ENCODE measurements around the gene TMPO. TPM values are rescaled to one million over a fixed set of nuclear protein-coding genes. Genes with fewer than 3 reads are reported as not detected.
"Not testable (repeated sequence)": the region's sequence is repeated elsewhere in the genome, so short reads cannot be mapped to it uniquely, and the experiment has no call there.

TMPO gene
- total RNA-seq, 1 donor from 2014 or later, result 45.0 TPM

- H3K4me3 ChIP-seq (ENCODE audit: low read depth, low read length), result no peak overlapping the region
- no peak for DNase-seq (ENCODE audit: low read depth)
- H3K36me3 ChIP-seq (ENCODE audit: control insufficient read depth, insufficient read depth, low read length), result no peaks in the 10 kb centered on the region
- H3K27me3 ChIP-seq (ENCODE audit: control insufficient read depth, insufficient read depth, low read length), result no peaks in the 10 kb centered on the region
- FAIRE-seq, result no peak
- no peak for TF ChIP-seq CTCF (IDR thresholded peaks at IDR 0.05; ENCODE audit: insufficient read depth, low read length, severe bottlenecking)
These were observed 28.3 kb downstream of the TMPO start for GRCh38 chr12:98543701-98544100.

- Histone ChIP-seq H3K36me3 (ENCODE audit: control insufficient read depth, insufficient read depth, low read length) (no peaks in the 10 kb centered on the region), H3K4me3 (ENCODE audit: low read depth, low read length) (no peak overlapping the region), H3K27me3 (ENCODE audit: control insufficient read depth, insufficient read depth, low read length) (no peaks in the 10 kb centered on the region)
- DNase-seq (ENCODE audit: low read depth) (no peak), FAIRE-seq (no peak)
- TF ChIP-seq CTCF (IDR thresholded peaks at IDR 0.05; ENCODE audit: insufficient read depth, low read length, severe bottlenecking), result no peak
These were observed 29.4 kb downstream of the TMPO start for GRCh38 chr12:98544751-98545150.

- no peaks in the 10 kb centered on the region for H3K36me3 ChIP-seq (ENCODE audit: control insufficient read depth, insufficient read depth, low read length)
- TF ChIP-seq CTCF (IDR thresholded peaks at IDR 0.05; ENCODE audit: insufficient read depth, low read length, severe bottlenecking), result no peak
- no peak for FAIRE-seq
- H3K4me3 ChIP-seq (ENCODE audit: low read depth, low read length), result no peak overlapping the region
- DNase-seq (ENCODE audit: low read depth), result no peak
- H3K27me3 ChIP-seq (ENCODE audit: control insufficient read depth, insufficient read depth, low read length), result no peaks in the 10 kb centered on the region
These were observed 34.2 kb downstream of the TMPO start for GRCh38 chr12:98549371-98550110.

GRCh38 chr12:98551787-98552186 lies 36.4 kb downstream of the TMPO start:
- no peaks in the 10 kb centered on the region for H3K36me3 ChIP-seq (ENCODE audit: control insufficient read depth, insufficient read depth, low read length)
- FAIRE-seq, result no peak

GRCh38 chr12:98558097-98558496 lies 42.7 kb downstream of the TMPO start:
- not testable (repeated sequence) for H3K27me3 ChIP-seq (ENCODE audit: control insufficient read depth, insufficient read depth, low read length); H3K36me3 ChIP-seq (ENCODE audit: control insufficient read depth, insufficient read depth, low read length); H3K4me3 ChIP-seq (ENCODE audit: low read depth, low read length); FAIRE-seq; DNase-seq (ENCODE audit: low read depth)

More at GRCh38 chr12:98551787-98552186, 36.4 kb downstream of the TMPO start:
- no peak for TF ChIP-seq CTCF (IDR thresholded peaks at IDR 0.05; ENCODE audit: insufficient read depth, low read length, severe bottlenecking)
- Histone ChIP-seq H3K27me3 (ENCODE audit: control insufficient read depth, insufficient read depth, low read length) (no peaks in the 10 kb centered on the region), H3K4me3 (ENCODE audit: low read depth, low read length) (no peak overlapping the region)
- no peak for DNase-seq (ENCODE audit: low read depth)

- Histone ChIP-seq H3K36me3 (ENCODE audit: control insufficient read depth, insufficient read depth, low read length) (no peaks in the 10 kb centered on the region), H3K4me3 (ENCODE audit: low read depth, low read length) (no peak overlapping the region), H3K27me3 (ENCODE audit: control insufficient read depth, insufficient read depth, low read length) (no peaks in the 10 kb centered on the region)
- TF ChIP-seq CTCF (IDR thresholded peaks at IDR 0.05; ENCODE audit: insufficient read depth, low read length, severe bottlenecking), result no peak
- DNase-seq (ENCODE audit: low read depth) (no peak), FAIRE-seq (no peak)
These were observed 44.3 kb downstream of the TMPO start for GRCh38 chr12:98559666-98560065.

Measured in bronchial epithelial cell (primary cell).